ENCODE data around the gene NES. TPM values are rescaled to one million over a fixed set of nuclear protein-coding genes. Genes with fewer than 3 reads are reported as not detected.

The NES gene
- polyA plus RNA-seq, 3 donors, result not detected

DNA sequence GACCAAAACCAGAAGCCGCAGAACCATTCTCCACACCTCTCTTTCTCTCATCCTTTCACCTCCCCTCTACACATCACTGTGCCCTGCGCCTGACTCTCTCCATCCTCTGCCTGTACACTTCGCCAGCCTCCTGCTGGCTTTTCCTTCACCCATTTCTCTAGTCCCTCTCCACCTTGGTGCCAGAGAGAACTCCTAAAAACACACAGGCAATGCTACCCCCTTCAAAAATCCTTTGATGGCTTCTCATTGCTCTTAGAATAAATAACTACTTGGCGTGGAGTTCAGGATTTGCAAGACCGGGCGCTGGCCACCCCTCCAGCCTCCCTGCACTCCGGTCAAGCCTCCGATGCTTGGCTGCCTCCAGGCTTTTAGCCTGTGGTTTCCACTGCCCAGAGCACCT, 19.5 kb upstream of the NES start:
- Histone ChIP-seq H3K36me3 (replicated peaks in 1 of 2; ENCODE audit: control insufficient read depth in 1 of 2, insufficient read depth in 2 of 2, low read length in 2 of 2) (no peaks in the 10 kb centered on the region), H3K79me2 (ENCODE audit: insufficient read depth, low read length) (no peaks in the 10 kb centered on the region), H3K9me3 (replicated peaks in 1 of 2; ENCODE audit: control insufficient read depth in 1 of 2, insufficient read depth in 1 of 2, low read length in 2 of 2) (peaks cover 0 to 3% of the 10 kb centered on the region in 2 donors), H3K4me2 (replicated peaks; ENCODE audit: extremely low read depth, low read length, poor library complexity, severe bottlenecking) (no peak overlapping the region), H2AFZ (ENCODE audit: insufficient read depth, low read depth, low read length, poor library complexity, severe bottlenecking) (no peak overlapping the region), H4K20me1 (ENCODE audit: insufficient read depth, low read length) (no peaks in the 10 kb centered on the region), H3K4me1 (ENCODE audit: control insufficient read depth in 1 of 2, insufficient read depth in 2 of 2, low read length in 2 of 2) (peaks cover 2 to 8% of the 10 kb centered on the region in 2 donors), H3K4me3 (replicated peaks in 1 of 3; ENCODE audit: low read depth in 2 of 3, low read length in 3 of 3) (no peak overlapping the region), H3K9ac (ENCODE audit: insufficient read depth, low read length, poor library complexity, severe bottlenecking) (no peak overlapping the region), H3K27me3 (ENCODE audit: control insufficient read depth in 2 of 2, insufficient read depth in 2 of 2, low read length in 2 of 2) (peaks cover 15 to 49% of the 10 kb centered on the region in 2 donors), H3K27ac (ENCODE audit: low read depth in 1 of 2, low read length in 2 of 2) (no peak overlapping the region)
- peak overlapping the region in 1 of 2 donors; percentile 14 for H3K4me3 Mint-ChIP-seq
- 96% methylated on average over 8 of the region's 8 CpGs for WGBS (ENCODE audit: insufficient coverage)
- DNase-seq, result no peak
- peaks cover 0 to 7% (median 3%) of the 10 kb centered on the region in 7 donors for H3K9me3 Mint-ChIP-seq
- peak overlapping the region in 1 of 7 donors; percentile 51 for H3K27ac Mint-ChIP-seq
- H3K4me1 Mint-ChIP-seq, result peaks cover 14% of the 10 kb centered on the region
- no peaks in the 10 kb centered on the region for H3K36me3 Mint-ChIP-seq
- TF ChIP-seq CTCF (IDR thresholded peaks at IDR 0.05), result no peak
- intact Hi-C loops (cut with micrococcal nuclease), result loop anchor here (10.0 kb wide), 2 partner anchors 158 to 188 kb away; partner anchors contain the start of gene INSRR (in 1 of the 2)
- peaks cover 54 to 58% (median 56%) of the 10 kb centered on the region in 3 donors for H3K27me3 Mint-ChIP-seq (ENCODE audit: low read depth in 3 of 3)

DNA sequence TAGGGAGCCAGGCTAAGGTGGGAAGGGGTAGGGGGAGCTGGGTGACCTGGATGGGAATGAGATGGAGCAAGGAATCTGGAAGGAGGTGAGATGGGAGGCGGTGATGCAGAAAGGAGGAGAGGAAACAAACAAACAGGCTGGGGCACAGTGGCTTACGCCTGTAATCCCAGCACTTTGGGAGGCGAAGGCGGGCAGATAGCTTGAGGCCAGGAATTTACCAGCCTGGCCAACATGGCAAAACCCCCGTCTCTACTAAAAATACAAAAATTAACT, 17.4 kb upstream of the NES start:
- peaks cover 2 to 10% of the 10 kb centered on the region in 2 donors for H3K4me1 ChIP-seq (ENCODE audit: control insufficient read depth in 1 of 2, insufficient read depth in 2 of 2, low read length in 2 of 2)
- H4K20me1 ChIP-seq (ENCODE audit: insufficient read depth, low read length), result no peaks in the 10 kb centered on the region
- no peak overlapping the region for H2AFZ ChIP-seq (ENCODE audit: insufficient read depth, low read depth, low read length, poor library complexity, severe bottlenecking)
- H3K36me3 Mint-ChIP-seq, result peaks cover 0 to under 1% of the 10 kb centered on the region in 2 donors
- H3K79me2 ChIP-seq (ENCODE audit: insufficient read depth, low read length), result no peaks in the 10 kb centered on the region
- DNase-seq, result no peak
- peaks cover 18% of the 10 kb centered on the region for H3K4me1 Mint-ChIP-seq
- WGBS (ENCODE audit: insufficient coverage), result no CpG with 5 or more reads among the region's 5 CpGs
- H3K9me3 Mint-ChIP-seq, result peaks cover 0 to 14% (median 7%) of the 10 kb centered on the region in 7 donors
- H3K27ac Mint-ChIP-seq, result no peak overlapping the region
- peaks cover 0 to 11% of the 10 kb centered on the region in 2 donors for H3K9me3 ChIP-seq (replicated peaks in 1 of 2; ENCODE audit: control insufficient read depth in 1 of 2, insufficient read depth in 1 of 2, low read length in 2 of 2)
- peaks cover 61 to 70% (median 66%) of the 10 kb centered on the region in 3 donors for H3K27me3 Mint-ChIP-seq (ENCODE audit: low read depth in 3 of 3)
- no peak overlapping the region for H3K9ac ChIP-seq (ENCODE audit: insufficient read depth, low read length, poor library complexity, severe bottlenecking)
- H3K27ac ChIP-seq (ENCODE audit: low read depth in 1 of 2, low read length in 2 of 2), result no peak overlapping the region
- intact Hi-C loops (cut with micrococcal nuclease), result loop anchor here (10.0 kb wide), 2 partner anchors 160 to 190 kb away; partner anchors contain the start of gene INSRR (in 1 of the 2)
- H3K4me3 Mint-ChIP-seq, result no peak overlapping the region
- no peaks in the 10 kb centered on the region for H3K36me3 ChIP-seq (replicated peaks in 1 of 2; ENCODE audit: control insufficient read depth in 1 of 2, insufficient read depth in 2 of 2, low read length in 2 of 2)
- H3K4me3 ChIP-seq (replicated peaks in 1 of 3; ENCODE audit: low read depth in 2 of 3, low read length in 3 of 3), result no peak overlapping the region
- H3K4me2 ChIP-seq (replicated peaks; ENCODE audit: extremely low read depth, low read length, poor library complexity, severe bottlenecking), result no peak overlapping the region
- H3K27me3 ChIP-seq (ENCODE audit: control insufficient read depth in 2 of 2, insufficient read depth in 2 of 2, low read length in 2 of 2), result peaks cover 30 to 59% of the 10 kb centered on the region in 2 donors
- TF ChIP-seq CTCF (IDR thresholded peaks at IDR 0.05), result no peak
